Measurements from ENCODE around the gene RUNX2. TPM values are rescaled to one million over a fixed set of nuclear protein-coding genes. Genes with fewer than 3 reads are reported as not detected.

The RUNX2 gene
- total and polyA plus RNA-seq, 12 donors: 0.28 to 4.5 (median 1.8) TPM

DNA sequence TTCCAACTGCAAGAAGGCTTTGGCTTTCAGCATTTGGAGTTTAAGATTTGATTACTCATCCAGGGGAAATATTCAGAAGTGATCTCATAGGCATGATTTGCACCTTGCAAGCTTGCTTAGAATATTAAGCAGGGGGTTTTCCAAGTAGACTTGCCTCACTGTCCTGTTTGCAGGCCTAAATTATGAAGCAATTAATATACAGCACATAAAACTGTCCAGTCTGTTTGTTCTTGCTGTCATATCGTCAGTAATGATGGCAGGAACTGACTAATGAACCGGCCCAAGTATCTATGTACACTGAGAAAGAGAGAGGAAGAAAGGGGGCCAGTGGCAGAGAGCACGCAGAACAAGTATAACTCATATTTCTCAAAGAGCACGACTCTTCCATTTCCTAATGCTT is 262.1 kb downstream of the RUNX2 start:
- H3K4me3 ChIP-seq: no peak overlapping the region
- no peaks in the 10 kb centered on the region for H3K27me3 ChIP-seq
- DNase-seq: no peak
- no peaks in the 10 kb centered on the region for H3K4me1 ChIP-seq (replicated peaks in 1 of 2)
- H3K9me3 ChIP-seq (replicated peaks in 1 of 3): no peaks in the 10 kb centered on the region
- WGBS, 4 donors: 48 to 60% (median 49%) methylated on average over 4 of the region's 4 CpGs
- H3K27ac ChIP-seq: no peak overlapping the region
- no peak for TF ChIP-seq POLR2A (IDR thresholded peaks at IDR 0.05)
- TF ChIP-seq, protein P1, sequence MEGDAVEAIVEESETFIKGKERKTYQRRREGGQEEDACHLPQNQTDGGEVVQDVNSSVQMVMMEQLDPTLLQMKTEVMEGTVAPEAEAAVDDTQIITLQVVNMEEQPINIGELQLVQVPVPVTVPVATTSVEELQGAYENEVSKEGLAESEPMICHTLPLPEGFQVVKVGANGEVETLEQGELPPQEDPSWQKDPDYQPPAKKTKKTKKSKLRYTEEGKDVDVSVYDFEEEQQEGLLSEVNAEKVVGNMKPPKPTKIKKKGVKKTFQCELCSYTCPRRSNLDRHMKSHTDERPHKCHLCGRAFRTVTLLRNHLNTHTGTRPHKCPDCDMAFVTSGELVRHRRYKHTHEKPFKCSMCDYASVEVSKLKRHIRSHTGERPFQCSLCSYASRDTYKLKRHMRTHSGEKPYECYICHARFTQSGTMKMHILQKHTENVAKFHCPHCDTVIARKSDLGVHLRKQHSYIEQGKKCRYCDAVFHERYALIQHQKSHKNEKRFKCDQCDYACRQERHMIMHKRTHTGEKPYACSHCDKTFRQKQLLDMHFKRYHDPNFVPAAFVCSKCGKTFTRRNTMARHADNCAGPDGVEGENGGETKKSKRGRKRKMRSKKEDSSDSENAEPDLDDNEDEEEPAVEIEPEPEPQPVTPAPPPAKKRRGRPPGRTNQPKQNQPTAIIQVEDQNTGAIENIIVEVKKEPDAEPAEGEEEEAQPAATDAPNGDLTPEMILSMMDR (IDR thresholded peaks at IDR 0.05): no peak
- no peaks in the 10 kb centered on the region for H3K36me3 ChIP-seq (replicated peaks in 1 of 2)
- intact Hi-C loops (cut with DNase I): no loop called here

- no peak for DNase-seq
- no peaks in the 10 kb centered on the region for H3K36me3 ChIP-seq (replicated peaks in 1 of 2)
- H3K9me3 ChIP-seq (replicated peaks in 1 of 3): no peaks in the 10 kb centered on the region
- 66 to 73% (median 69%) methylated on average over 7 of the region's 7 CpGs for WGBS, 4 donors
- H3K27ac ChIP-seq: peak overlapping the region in 2 of 5 donors; percentile 3 to 20
- no peak overlapping the region for H3K4me3 ChIP-seq
- H3K4me1 ChIP-seq (replicated peaks in 1 of 2): no peaks in the 10 kb centered on the region
- intact Hi-C loops (cut with DNase I): no loop called here
- TF ChIP-seq, protein P1 (IDR thresholded peaks at IDR 0.05): no peak
- TF ChIP-seq POLR2A (IDR thresholded peaks at IDR 0.05): no peak
- no peaks in the 10 kb centered on the region for H3K27me3 ChIP-seq
These were observed 262.6 kb downstream of the RUNX2 start for GRCh38 chr6:45590696-45591184.

DNA sequence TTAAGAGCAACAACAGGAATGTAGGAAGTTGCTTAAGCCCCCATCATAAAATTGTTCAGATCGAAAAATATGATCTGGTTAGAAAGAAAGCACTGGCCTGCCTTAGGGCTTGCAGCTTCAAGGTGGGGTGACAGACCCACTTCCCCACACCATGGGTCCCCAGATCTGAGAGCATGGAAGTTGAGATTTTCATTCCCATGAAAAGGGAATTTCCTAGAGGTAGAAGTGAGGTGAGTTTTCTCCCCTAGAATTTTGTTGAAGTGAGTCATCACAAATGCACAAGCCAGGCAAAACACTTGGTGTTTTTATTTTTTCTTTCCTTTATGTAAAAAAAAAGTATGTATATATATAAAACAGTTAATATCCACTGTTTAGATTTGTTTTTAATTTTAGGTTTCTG is 263.2 kb downstream of the RUNX2 start:
- Histone ChIP-seq H3K4me1 (replicated peaks in 1 of 2) (no peaks in the 10 kb centered on the region), H3K27me3 (no peaks in the 10 kb centered on the region), H3K36me3 (replicated peaks in 1 of 2) (no peaks in the 10 kb centered on the region), H3K4me3 (no peak overlapping the region), H3K27ac (no peak overlapping the region), H3K9me3 (replicated peaks in 1 of 3) (no peaks in the 10 kb centered on the region)
- TF ChIP-seq, protein P1 (IDR thresholded peaks at IDR 0.05): no peak
- TF ChIP-seq POLR2A (IDR thresholded peaks at IDR 0.05): no peak
- no peak for DNase-seq
- intact Hi-C loops (cut with DNase I): no loop called here
- WGBS, 4 donors: 75 to 80% (median 78%) methylated on average over 1 of the region's 1 CpG

DNA sequence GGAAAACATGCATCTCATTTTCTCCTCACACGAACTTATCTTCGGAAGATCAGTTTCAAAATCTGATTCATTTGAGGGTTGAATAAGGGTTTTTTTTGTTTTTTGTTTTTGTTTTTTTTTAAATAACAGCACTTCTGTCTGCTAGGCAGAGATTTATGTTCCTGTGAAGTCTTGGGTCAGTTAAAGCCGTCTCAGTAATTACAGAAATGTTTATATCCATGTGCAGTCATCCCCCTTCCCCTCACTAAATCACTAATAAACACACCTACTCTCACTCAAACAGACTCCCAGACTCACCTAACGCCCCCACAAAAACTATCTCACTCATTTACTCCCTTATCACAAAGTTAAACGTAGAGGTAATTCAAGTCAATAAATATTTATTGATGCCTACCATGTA is 263.8 kb downstream of the RUNX2 start:
- Histone ChIP-seq H3K27ac (no peak overlapping the region), H3K9me3 (replicated peaks in 1 of 3) (no peaks in the 10 kb centered on the region), H3K27me3 (no peaks in the 10 kb centered on the region), H3K4me3 (no peak overlapping the region), H3K4me1 (replicated peaks in 1 of 2) (no peaks in the 10 kb centered on the region), H3K36me3 (replicated peaks in 1 of 2) (no peaks in the 10 kb centered on the region)
- WGBS, 4 donors: 65 to 77% (median 67%) methylated on average over 5 of the region's 5 CpGs
- intact Hi-C loops (cut with DNase I): no loop called here
- no peak for DNase-seq
- no peak for TF ChIP-seq POLR2A (IDR thresholded peaks at IDR 0.05)
- TF ChIP-seq, protein P1 (IDR thresholded peaks at IDR 0.05): no peak
